ENCODE results near the gene MPG. TPM values are rescaled to one million over a fixed set of nuclear protein-coding genes. Genes with fewer than 3 reads are reported as not detected.
"Not testable (repeated sequence)": the region's sequence is repeated elsewhere in the genome, so short reads cannot be mapped to it uniquely, and the experiment has no call there.

The MPG gene
- total RNA-seq, 1 experiment from 2014 or later, result 332 TPM

GRCh38 chr16:112153-112840 is 34.3 kb downstream of the MPG start:
- no peak for DNase-seq (ENCODE audit: low spot score)

GRCh38 chr16:114327-114726 is 36.3 kb downstream of the MPG start:
- DNase-seq (ENCODE audit: low spot score), result no peak

- no peak for DNase-seq (ENCODE audit: low spot score)
Measured at GRCh38 chr16:116015-116414, 38.0 kb downstream of the MPG start.

- DNase-seq (ENCODE audit: low spot score), result peak; percentile 87
Measured at GRCh38 chr16:117379-118365, 39.6 kb downstream of the MPG start.

GRCh38 chr16:118857-119256 is 40.8 kb downstream of the MPG start:
- no peak for DNase-seq (ENCODE audit: low spot score)

GRCh38 chr16:119295-119694 is 41.3 kb downstream of the MPG start:
- DNase-seq (ENCODE audit: low spot score), result no peak

- no peak for DNase-seq (ENCODE audit: low spot score)
Measured at GRCh38 chr16:119835-120491, 41.9 kb downstream of the MPG start.

- DNase-seq (ENCODE audit: low spot score), result no peak
Measured at GRCh38 chr16:120756-121155, 42.7 kb downstream of the MPG start.

- DNase-seq (ENCODE audit: low spot score), result no peak
Measured at GRCh38 chr16:122361-122760, 44.3 kb downstream of the MPG start.

GRCh38 chr16:123558-124350 is 45.7 kb downstream of the MPG start:
- DNase-seq (ENCODE audit: low spot score), result not testable (repeated sequence)

- no peak for DNase-seq (ENCODE audit: low spot score)
Measured at GRCh38 chr16:125011-125410, 47.0 kb downstream of the MPG start.

- no peak for DNase-seq (ENCODE audit: low spot score)
Measured at GRCh38 chr16:129075-129474, 51.0 kb downstream of the MPG start.

- no peak for DNase-seq (ENCODE audit: low spot score)
Measured at GRCh38 chr16:130533-131173, 52.6 kb downstream of the MPG start.

GRCh38 chr16:132120-132519 is 54.1 kb downstream of the MPG start:
- DNase-seq (ENCODE audit: low spot score), result no peak

GRCh38 chr16:133716-134115 is 55.7 kb downstream of the MPG start:
- no peak for DNase-seq (ENCODE audit: low spot score)

Small RNAs within 50 kb of the gene (small RNA-seq; reads per million reads assigned to genes)
- 0.29 reads per million for gene Z69720.2

Other genes with a start within 250 kb of the MPG start
- 19.8 and 26.8 TPM in 2 replicates for gene POLR3K, start 24.6 kb upstream of the MPG start, total RNA-seq (2014; rRNA removed; shearing (Covaris generic))
- gene SNRNP25, start 24.4 kb upstream of the MPG start, total RNA-seq (2014; rRNA removed; shearing (Covaris generic)), result 64.8 and 67.5 TPM in 2 replicates
- 265 and 291 TPM in 2 replicates for gene RHBDF1, start 5.6 kb upstream of the MPG start, total RNA-seq (2014; rRNA removed; shearing (Covaris generic))
- 15.3 and 19.4 TPM in 2 replicates for gene NPRL3, start 60.4 kb downstream of the MPG start, total RNA-seq (2014; rRNA removed; shearing (Covaris generic))
- not detected in 2 replicates for gene HBZ, start 74.4 kb downstream of the MPG start, total RNA-seq (2014; rRNA removed; shearing (Covaris generic))
- not detected in 2 replicates for gene HBM, start 87.8 kb downstream of the MPG start, total RNA-seq (2014; rRNA removed; shearing (Covaris generic))
- gene HBA2, start 94.7 kb downstream of the MPG start, total RNA-seq (2014; rRNA removed; shearing (Covaris generic)), result not detected in 2 replicates
- gene HBA1, start 98.5 kb downstream of the MPG start, total RNA-seq (2014; rRNA removed; shearing (Covaris generic)), result not detected in 2 replicates
- not detected in 2 replicates for gene HBQ1, start 102.2 kb downstream of the MPG start, total RNA-seq (2014; rRNA removed; shearing (Covaris generic))
- gene LUC7L, start 151.2 kb downstream of the MPG start, total RNA-seq (2014; rRNA removed; shearing (Covaris generic)), result 46.2 and 48.6 TPM in 2 replicates
- 36.5 and 44.0 TPM in 2 replicates for gene FAM234A, start 156.6 kb downstream of the MPG start, total RNA-seq (2014; rRNA removed; shearing (Covaris generic))
- 0.41 and 0.55 TPM in 2 replicates for gene RGS11, start 197.7 kb downstream of the MPG start, total RNA-seq (2014; rRNA removed; shearing (Covaris generic))
- 33.1 and 52.0 TPM in 2 replicates for gene ARHGDIG, start 202.4 kb downstream of the MPG start, total RNA-seq (2014; rRNA removed; shearing (Covaris generic))
- 3.0 and 6.3 TPM in 2 replicates for gene PDIA2, start 204.9 kb downstream of the MPG start, total RNA-seq (2014; rRNA removed; shearing (Covaris generic))

Data from HT-29 (cell line).